Activated B cell treated with CpG ODN at 0.5 μM for 24 hours (primary cell): Measurements from ENCODE around the gene MFNG. TPM values are rescaled to one million over a fixed set of nuclear protein-coding genes. Genes with fewer than 3 reads are reported as not detected.
A peak's percentile ranks its signal among the peaks of the same experiment; 100 is the strongest.

ENCODE experiments used
- ATAC-seq: fragments of 200-7000 bp; cut with Tn5 transposase; one replicate; pipeline ENCODE4 v1.10.0; 2021; ENCODE audit warnings: low read depth, mild to moderate bottlenecking, moderate library complexity
- CTCF ChIA-PET: fragments of 350-600 bp; sonication (Branson Sonifier 250); formaldehyde crosslinking; loops from one replicate; lab custom pipeline; 2021; ENCODE audit warnings: antibody characterized with exemption; lab: Charles Lee
- POLR2A ChIA-PET: fragments of 350-600 bp; sonication (Branson Sonifier 250); formaldehyde crosslinking; loops from one replicate; lab custom pipeline; 2021; ENCODE audit warnings: antibody characterized with exemption; lab: Charles Lee
- DNase-seq: peaks from one replicate; pipeline ENCODE4 v3.0.0; 2022
- H3K27ac Mint-ChIP-seq: one replicate; pipeline ENCODE4 v1.8.0; 2020; ENCODE audit warnings: mixed read lengths
- H3K27me3 Mint-ChIP-seq: one replicate; pipeline ENCODE4 v1.8.0; 2021; ENCODE audit warnings: mixed read lengths
- H3K36me3 Mint-ChIP-seq: one replicate; pipeline ENCODE4 v1.8.0; 2021; ENCODE audit warnings: low read depth, mixed read lengths
- H3K4me1 Mint-ChIP-seq: one replicate; pipeline ENCODE4 v1.8.0; 2021; ENCODE audit warnings: mixed read lengths
- H3K4me3 Mint-ChIP-seq: one replicate; pipeline ENCODE4 v1.8.0; 2020; ENCODE audit warnings: mild to moderate bottlenecking, mixed read lengths
- H3K9me3 Mint-ChIP-seq: one replicate; pipeline ENCODE4 v1.8.0; 2020; ENCODE audit warnings: mixed read lengths
- CTCF ChIP-seq: fragments of 200-600 bp; IDR thresholded peaks from one replicate; pipeline ENCODE4 v1.8.0; 2022; ENCODE audit warnings: antibody characterized with exemption, mild to moderate bottlenecking
- intact Hi-C: fragments of 100-400 bp; cut with micrococcal nuclease; formaldehyde crosslinking; loops from one replicate; pipeline ENCODE4 v1.15.1; 2024
- total RNA-seq: library from RNA; stranded (reverse); gene quantifications from 2 replicates; pipeline ENCODE4 v1.2.3, GENCODE V29; 2022

Gene MFNG
- total RNA-seq, 1 donor from 2014 or later: 90.6 TPM

GRCh38 chr22:37476389-37477329 lies 9.5 kb downstream of the MFNG start:
- CTCF ChIA-PET: no interaction called here
- Mint-ChIP-seq H3K9me3 (no peaks in the 10 kb centered on the region), H3K27me3 (no peaks in the 10 kb centered on the region), H3K4me3 (no peak overlapping the region), H3K36me3 (peaks cover 77% of the 10 kb centered on the region), H3K4me1 (peaks cover 4% of the 10 kb centered on the region), H3K27ac (no peak overlapping the region)
- DNase-seq (no peak), ATAC-seq (no peak)
- intact Hi-C loops: no loop called here
- TF ChIP-seq CTCF: no peak
- POLR2A ChIA-PET: no interaction called here

GRCh38 chr22:37474447-37475090 lies 11.6 kb downstream of the MFNG start:
- no peaks in the 10 kb centered on the region for H3K4me1 Mint-ChIP-seq
- no peak overlapping the region for H3K4me3 Mint-ChIP-seq
- peaks cover 82% of the 10 kb centered on the region for H3K36me3 Mint-ChIP-seq
- CTCF ChIA-PET: interaction anchor here (1.6 kb wide), 1 partner anchor 92 kb away, joined by 5 read pairs; no protein-coding TSS in a partner anchor
- H3K9me3 Mint-ChIP-seq: no peaks in the 10 kb centered on the region
- no peak for TF ChIP-seq CTCF
- POLR2A ChIA-PET: no interaction called here
- intact Hi-C loops: no loop called here
- DNase-seq (no peak), ATAC-seq (no peak)
- no peak overlapping the region for H3K27ac Mint-ChIP-seq
- no peaks in the 10 kb centered on the region for H3K27me3 Mint-ChIP-seq

- Mint-ChIP-seq H3K4me1 (peaks cover 2% of the 10 kb centered on the region), H3K27ac (no peak overlapping the region), H3K36me3 (peaks cover 82% of the 10 kb centered on the region), H3K27me3 (no peaks in the 10 kb centered on the region), H3K4me3 (no peak overlapping the region), H3K9me3 (no peaks in the 10 kb centered on the region)
- ChIA-PET POLR2A (interaction anchor here (1.7 kb wide), 1 partner anchor 13 kb away, joined by 9 read pairs; the partner anchor contains the start of gene MFNG), CTCF (interaction anchor here (1.3 to 3.0 kb wide), 7 partner anchors 11 to 139 kb away, joined by 3 to 32 read pairs (median 6); partner anchors contain the start of gene MFNG)
- DNase-seq (no peak), ATAC-seq (no peak)
- no peak for TF ChIP-seq CTCF
- intact Hi-C loops: no loop called here
Measured at GRCh38 chr22:37473437-37473946, 12.7 kb downstream of the MFNG start.

GRCh38 chr22:37472418-37473006 lies 13.7 kb downstream of the MFNG start:
- CTCF ChIA-PET: interaction anchor here (0.7 to 3.0 kb wide), 13 partner anchors 12 to 205 kb away, joined by 3 to 32 read pairs (median 4); partner anchors contain the start of gene MFNG
- Mint-ChIP-seq H3K9me3 (no peaks in the 10 kb centered on the region), H3K27ac (no peak overlapping the region), H3K27me3 (no peaks in the 10 kb centered on the region), H3K4me1 (peaks cover 5% of the 10 kb centered on the region), H3K4me3 (no peak overlapping the region), H3K36me3 (peaks cover 79% of the 10 kb centered on the region)
- no peak for DNase-seq
- POLR2A ChIA-PET: interaction anchor here (1.7 kb wide), 1 partner anchor 14 kb away, joined by 9 read pairs; the partner anchor contains the start of gene MFNG
- ATAC-seq: peak; percentile 47
- intact Hi-C loops: loop anchor here (1.0 kb wide), 2 partner anchors 26 to 95 kb away; no protein-coding TSS in a partner anchor
- no peak for TF ChIP-seq CTCF
